Left colon (tissue), 2 donors: ENCODE data around the gene EIF2AK2. TPM values are rescaled to one million over a fixed set of nuclear protein-coding genes. Genes with fewer than 3 reads are reported as not detected.

Source experiments
- ATAC-seq: fragments of 200-7000 bp; cut with Tn5 transposase; one replicate; pipeline ENCODE4 v1.9.1; 2020; ENCODE audit warnings: mild to moderate bottlenecking, moderate library complexity
- DNase-seq, 2 donors: peaks; one replicate each; pipeline ENCODE4 v3.0.0-alpha.2; 2020
- intact Hi-C, 2 donors: fragments of 100-400 bp; cut with DNase I in 1 of 2; cut with micrococcal nuclease in 1 of 2; formaldehyde crosslinking; loops; one replicate each; pipeline versions ENCODE4 v1.11.2 to v1.14.0; 2022; cut with DNase I, micrococcal nuclease
- total RNA-seq, 2 donors: library from RNA; stranded (reverse); fragmentation: NEBNext Ultra II Directional; extraction: Animal tissue kit (Norgen Biotek cat#: 25700); gene quantifications; one replicate each; pipeline ENCODE4 v1.2.1, GENCODE V29; 2021
- donor health status: DM: no; HTN: no; CAD: no.
- donor health status: DM: yes; HTN: yes; CAD: no.

The EIF2AK2 gene
- total RNA-seq, 2 donors from 2014 or later: 27.3 to 35.9 TPM

GRCh38 chr2:37110306-37111212 lies 46.2 kb downstream of the EIF2AK2 start:
- intact Hi-C loops: no loop called here
- no peak for ATAC-seq
- DNase-seq: no peak

GRCh38 chr2:37109523-37109922 lies 47.3 kb downstream of the EIF2AK2 start:
- intact Hi-C loops: no loop called here
- DNase-seq: no peak
- no peak for ATAC-seq

GRCh38 chr2:37105150-37105549 lies 51.6 kb downstream of the EIF2AK2 start:
- intact Hi-C loops: no loop called here
- DNase-seq (no peak), ATAC-seq (no peak)

GRCh38 chr2:37104178-37104577 lies 52.6 kb downstream of the EIF2AK2 start:
- DNase-seq (no peak), ATAC-seq (no peak)
- intact Hi-C loops: no loop called here

GRCh38 chr2:37102588-37102987 lies 54.2 kb downstream of the EIF2AK2 start:
- DNase-seq: no peak
- ATAC-seq: no peak
- intact Hi-C loops: no loop called here

GRCh38 chr2:37100054-37100453 lies 56.7 kb downstream of the EIF2AK2 start:
- intact Hi-C loops: no loop called here
- ATAC-seq: no peak

GRCh38 chr2:37098416-37099118 lies 58.2 kb downstream of the EIF2AK2 start:
- ATAC-seq: no peak
- no peak for DNase-seq
- intact Hi-C loops: no loop called here

More at GRCh38 chr2:37100054-37100453, 56.7 kb downstream of the EIF2AK2 start:
- no peak for DNase-seq

- intact Hi-C loops: no loop called here
- no peak for ATAC-seq
- no peak for DNase-seq
Observed at GRCh38 chr2:37096568-37096967, 60.2 kb downstream of the EIF2AK2 start.

- intact Hi-C loops: no loop called here
- ATAC-seq (no peak), DNase-seq (no peak)
Observed at GRCh38 chr2:37091873-37092272, 64.9 kb downstream of the EIF2AK2 start.

- ATAC-seq: no peak
- intact Hi-C loops: no loop called here
- no peak for DNase-seq
Observed at GRCh38 chr2:37090019-37090477, 66.7 kb downstream of the EIF2AK2 start.

GRCh38 chr2:37085731-37086147 lies 71.0 kb downstream of the EIF2AK2 start:
- intact Hi-C loops: no loop called here
- ATAC-seq (no peak), DNase-seq (no peak)

GRCh38 chr2:37084797-37085196 lies 72.0 kb downstream of the EIF2AK2 start:
- ATAC-seq: no peak
- DNase-seq: no peak
- intact Hi-C loops: no loop called here

- DNase-seq (peak; percentile 94 to 96), ATAC-seq (peak; percentile 97)
- intact Hi-C loops: no loop called here
Observed at GRCh38 chr2:37083873-37084794, 72.6 kb downstream of the EIF2AK2 start, which contains the start of the genes GPATCH11 and HEATR5B. TSS of gene GPATCH11 (plus strand) at chr2:37084518. CDS start at chr2:37088382, 3,864 bp downstream. TSS of gene HEATR5B (minus strand) at chr2:37084372. CDS start at chr2:37083414, 958 bp downstream.

GRCh38 chr2:37080689-37081088 lies 76.1 kb downstream of the EIF2AK2 start:
- no peak for ATAC-seq
- no peak for DNase-seq
- intact Hi-C loops: no loop called here

GRCh38 chr2:37080266-37080665 lies 76.5 kb downstream of the EIF2AK2 start:
- ATAC-seq: no peak
- DNase-seq: no peak
- intact Hi-C loops: no loop called here

GRCh38 chr2:37070931-37071330 lies 85.8 kb downstream of the EIF2AK2 start:
- ATAC-seq: no peak
- DNase-seq: no peak
- intact Hi-C loops: no loop called here

- DNase-seq (no peak), ATAC-seq (no peak)
- intact Hi-C loops: no loop called here
Observed at GRCh38 chr2:37068686-37069085, 88.1 kb downstream of the EIF2AK2 start.

GRCh38 chr2:37061776-37062175 lies 95.0 kb downstream of the EIF2AK2 start:
- no peak for ATAC-seq
- intact Hi-C loops: no loop called here
- no peak for DNase-seq
